Measurements from ENCODE around the gene NDUFS6.

The NDUFS6 gene

DNA sequence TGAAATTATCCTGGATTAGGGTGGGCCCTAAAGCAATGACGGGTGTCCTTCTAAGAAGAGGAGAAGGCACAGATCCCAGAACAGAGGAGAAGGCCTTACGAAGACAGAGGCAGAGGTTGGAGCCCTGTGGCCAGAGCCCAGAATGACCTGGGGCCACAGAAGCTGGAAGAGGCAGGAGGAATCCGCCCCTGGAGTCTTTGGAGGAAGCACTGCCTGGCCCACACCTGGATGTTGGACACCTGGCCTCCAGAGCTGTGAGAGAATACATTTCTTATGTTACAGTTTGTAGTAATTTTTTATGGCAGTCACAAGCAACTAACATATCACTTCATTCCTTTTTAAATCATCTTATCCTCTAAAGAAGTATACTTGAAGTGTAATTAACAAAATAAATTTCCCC lies 10.0 kb upstream of the NDUFS6 start:
- Histone ChIP-seq H3K4me1 (ENCODE audit: control insufficient read depth, insufficient read depth, low read length) (no peaks in the 10 kb centered on the region), H3K27ac (ENCODE audit: insufficient read depth, low read depth, low read length, poor library complexity, severe bottlenecking) (no peak overlapping the region), H3K36me3 (ENCODE audit: control insufficient read depth, insufficient read depth, low read length) (no peaks in the 10 kb centered on the region), H3K9me3 (ENCODE audit: control insufficient read depth, low read length) (no peaks in the 10 kb centered on the region), H3K4me3 (ENCODE audit: insufficient read depth, low read depth, low read length) (no peak overlapping the region), H3K27me3 (ENCODE audit: control insufficient read depth, insufficient read depth, low read length, poor library complexity, severe bottlenecking) (no peaks in the 10 kb centered on the region)
- 84 to 88% methylated on average over 3 of the region's 3 CpGs for WGBS, 2 experiments

DNA sequence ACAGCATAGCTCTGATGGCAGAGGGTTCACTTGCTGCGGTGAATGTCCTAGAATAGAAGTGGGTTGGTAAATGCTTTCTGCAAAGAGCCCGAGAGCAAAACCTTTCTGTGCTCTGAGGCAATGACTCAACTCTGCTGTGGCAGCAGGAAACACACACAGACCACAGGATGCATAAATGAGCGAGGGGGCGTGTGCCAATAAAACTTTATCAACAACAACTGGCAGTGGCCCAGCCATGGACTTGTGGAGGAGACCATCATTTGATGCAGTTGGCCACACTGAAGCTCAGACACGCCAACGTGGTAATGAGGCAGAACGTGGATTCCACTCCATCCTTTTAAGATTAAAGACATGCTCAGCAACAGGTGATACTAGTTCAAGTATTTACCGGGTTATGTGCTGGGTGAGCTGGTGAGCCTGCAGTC lies 8.4 kb upstream of the NDUFS6 start:
- Histone ChIP-seq H3K4me3 (ENCODE audit: insufficient read depth, low read depth, low read length) (no peak overlapping the region), H3K9me3 (ENCODE audit: control insufficient read depth, low read length) (no peaks in the 10 kb centered on the region), H3K4me1 (ENCODE audit: control insufficient read depth, insufficient read depth, low read length) (no peaks in the 10 kb centered on the region), H3K27me3 (ENCODE audit: control insufficient read depth, insufficient read depth, low read length, poor library complexity, severe bottlenecking) (no peaks in the 10 kb centered on the region), H3K36me3 (ENCODE audit: control insufficient read depth, insufficient read depth, low read length) (peaks cover 14% of the 10 kb centered on the region), H3K27ac (ENCODE audit: insufficient read depth, low read depth, low read length, poor library complexity, severe bottlenecking) (no peak overlapping the region)
- WGBS, 2 experiments, result 88 to 91% methylated on average over 8 of the region's 8 CpGs

DNA sequence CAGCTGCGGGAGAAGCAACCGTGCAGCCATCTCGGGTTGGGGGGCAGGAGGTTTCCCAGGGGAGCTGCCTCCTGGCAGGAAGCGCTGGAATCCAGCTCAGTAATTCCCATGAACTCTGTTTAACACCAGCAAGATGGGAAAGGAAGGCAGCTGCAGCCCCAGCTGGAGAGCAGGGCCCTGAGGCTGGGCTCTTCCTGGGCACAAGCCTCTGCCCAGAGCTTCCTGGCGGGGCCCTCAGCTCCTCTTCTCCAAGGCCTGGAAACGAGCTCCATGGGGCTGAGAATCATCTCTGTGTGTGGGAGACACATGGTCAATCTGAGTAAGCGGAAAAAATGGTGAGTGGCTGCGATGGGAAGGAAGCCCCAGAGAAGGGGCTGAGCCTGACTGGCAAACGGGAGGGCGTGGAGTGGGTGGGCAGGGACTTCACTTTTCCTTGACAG lies 7.9 kb upstream of the NDUFS6 start:
- no peak overlapping the region for H3K4me3 ChIP-seq (ENCODE audit: insufficient read depth, low read depth, low read length)

DNA sequence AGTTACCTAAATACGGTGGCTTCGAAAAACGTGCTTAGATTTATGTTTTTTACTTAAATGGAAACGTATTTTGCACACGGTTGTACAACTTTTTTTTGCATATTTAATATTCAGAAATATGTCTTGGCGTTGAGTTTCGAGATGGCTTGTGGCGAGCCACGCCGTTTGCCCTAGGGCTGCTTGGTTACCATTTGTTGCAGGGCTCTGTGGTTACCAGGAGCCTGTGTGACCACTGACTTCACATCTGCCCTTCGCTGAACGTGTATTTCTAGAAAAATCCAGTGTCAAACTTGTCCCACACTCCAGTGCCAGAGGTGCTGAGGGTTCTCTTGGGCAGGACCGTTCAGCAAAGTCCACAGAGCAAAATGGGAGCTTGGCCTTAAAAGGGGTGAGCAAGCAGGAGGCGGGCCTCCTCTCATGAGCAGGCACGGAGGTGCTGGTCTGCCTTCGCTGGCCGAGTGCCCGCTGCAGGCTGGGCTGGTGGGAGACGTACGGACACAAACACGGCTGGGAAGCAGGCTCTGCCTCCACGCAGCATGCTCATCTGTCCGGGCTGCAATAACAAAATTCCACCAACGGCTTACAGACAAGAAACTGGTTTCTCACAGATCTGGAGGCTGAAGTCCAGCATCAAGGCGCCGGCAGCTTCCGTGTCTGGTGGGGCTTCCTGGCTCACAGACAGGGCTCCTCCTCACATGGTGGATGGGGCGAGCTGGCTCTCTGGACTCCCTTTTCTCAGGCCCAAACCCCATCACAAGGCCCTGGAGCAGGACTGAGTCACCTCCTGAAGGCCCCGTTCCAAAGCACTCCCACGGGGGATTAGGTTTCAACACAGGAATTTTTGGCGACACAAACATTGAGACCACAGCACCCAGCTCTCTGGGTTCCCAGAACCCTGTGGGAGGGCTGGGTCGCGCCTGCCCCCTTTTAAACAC lies 7.0 kb upstream of the NDUFS6 start:
- no peak overlapping the region for H3K27ac ChIP-seq (ENCODE audit: insufficient read depth, low read depth, low read length, poor library complexity, severe bottlenecking)
- H3K9me3 ChIP-seq (ENCODE audit: control insufficient read depth, low read length), result no peaks in the 10 kb centered on the region
- no peak overlapping the region for H3K4me3 ChIP-seq (ENCODE audit: insufficient read depth, low read depth, low read length)
- H3K27me3 ChIP-seq (ENCODE audit: control insufficient read depth, insufficient read depth, low read length, poor library complexity, severe bottlenecking), result no peaks in the 10 kb centered on the region
- 94% methylated on average over 33 of the region's 33 CpGs for WGBS, 2 experiments
- H3K36me3 ChIP-seq (ENCODE audit: control insufficient read depth, insufficient read depth, low read length), result peaks cover 19% of the 10 kb centered on the region
- peaks cover 6% of the 10 kb centered on the region for H3K4me1 ChIP-seq (ENCODE audit: control insufficient read depth, insufficient read depth, low read length)

More for the DNA sequence above, 7.9 kb upstream of the NDUFS6 start:
- Histone ChIP-seq H3K27ac (ENCODE audit: insufficient read depth, low read depth, low read length, poor library complexity, severe bottlenecking) (no peak overlapping the region), H3K27me3 (ENCODE audit: control insufficient read depth, insufficient read depth, low read length, poor library complexity, severe bottlenecking) (no peaks in the 10 kb centered on the region), H3K36me3 (ENCODE audit: control insufficient read depth, insufficient read depth, low read length) (peaks cover 19% of the 10 kb centered on the region), H3K9me3 (ENCODE audit: control insufficient read depth, low read length) (no peaks in the 10 kb centered on the region), H3K4me1 (ENCODE audit: control insufficient read depth, insufficient read depth, low read length) (no peaks in the 10 kb centered on the region)
- WGBS, 2 experiments, result 89 to 93% methylated on average over 10 of the region's 10 CpGs

DNA sequence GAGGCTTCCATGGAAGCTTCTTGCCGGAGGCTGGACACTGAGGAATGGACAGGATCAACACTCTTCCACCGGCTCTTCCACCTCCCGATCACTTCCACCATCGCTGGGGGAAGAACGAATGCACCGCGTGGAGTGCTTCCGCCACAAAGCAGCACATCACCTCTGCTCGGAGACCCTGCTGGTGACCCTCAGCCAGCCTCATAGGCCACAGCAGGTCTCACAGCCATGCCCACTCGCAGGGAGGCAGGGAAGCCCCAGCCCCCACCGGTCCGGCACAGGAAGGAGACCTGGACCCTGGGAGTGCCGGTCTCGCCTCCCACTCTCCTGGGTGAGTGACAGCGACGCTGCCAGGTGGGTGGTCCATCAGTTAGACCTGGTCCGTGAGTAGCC lies 6.3 kb upstream of the NDUFS6 start:
- Histone ChIP-seq H3K9me3 (ENCODE audit: control insufficient read depth, low read length) (no peaks in the 10 kb centered on the region), H3K4me1 (ENCODE audit: control insufficient read depth, insufficient read depth, low read length) (peaks cover 6% of the 10 kb centered on the region), H3K27me3 (ENCODE audit: control insufficient read depth, insufficient read depth, low read length, poor library complexity, severe bottlenecking) (no peaks in the 10 kb centered on the region), H3K27ac (ENCODE audit: insufficient read depth, low read depth, low read length, poor library complexity, severe bottlenecking) (no peak overlapping the region), H3K4me3 (ENCODE audit: insufficient read depth, low read depth, low read length) (no peak overlapping the region), H3K36me3 (ENCODE audit: control insufficient read depth, insufficient read depth, low read length) (peaks cover 19% of the 10 kb centered on the region)
- 91 to 92% methylated on average over 17 of the region's 17 CpGs for WGBS, 2 experiments

DNA sequence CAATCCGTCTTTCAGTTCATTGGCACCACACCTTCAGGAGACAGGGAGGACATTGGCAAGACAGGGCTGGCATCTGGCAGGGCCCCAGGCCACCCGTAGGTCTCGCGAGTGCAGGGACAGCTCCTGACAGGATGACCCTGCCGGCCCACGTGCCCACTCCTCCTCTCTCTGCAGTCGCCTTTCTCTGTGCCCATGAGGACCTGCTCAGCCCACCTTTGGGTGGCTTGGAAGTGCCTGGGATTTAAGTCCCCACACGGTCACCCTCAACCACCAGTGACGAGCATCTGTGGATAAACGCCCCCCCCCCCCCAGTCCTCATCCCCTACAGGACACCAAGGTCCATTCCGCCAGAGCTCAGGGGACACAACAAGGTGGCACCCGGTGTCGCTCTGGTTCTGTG lies 5.7 kb upstream of the NDUFS6 start:
- H3K9me3 ChIP-seq (ENCODE audit: control insufficient read depth, low read length), result no peaks in the 10 kb centered on the region
- peaks cover 6% of the 10 kb centered on the region for H3K4me1 ChIP-seq (ENCODE audit: control insufficient read depth, insufficient read depth, low read length)
- 73 to 75% methylated on average over 13 of the region's 13 CpGs for WGBS, 2 experiments
- no peak overlapping the region for H3K27ac ChIP-seq (ENCODE audit: insufficient read depth, low read depth, low read length, poor library complexity, severe bottlenecking)
- no peaks in the 10 kb centered on the region for H3K27me3 ChIP-seq (ENCODE audit: control insufficient read depth, insufficient read depth, low read length, poor library complexity, severe bottlenecking)
- H3K36me3 ChIP-seq (ENCODE audit: control insufficient read depth, insufficient read depth, low read length), result peaks cover 19% of the 10 kb centered on the region
- no peak overlapping the region for H3K4me3 ChIP-seq (ENCODE audit: insufficient read depth, low read depth, low read length)

DNA sequence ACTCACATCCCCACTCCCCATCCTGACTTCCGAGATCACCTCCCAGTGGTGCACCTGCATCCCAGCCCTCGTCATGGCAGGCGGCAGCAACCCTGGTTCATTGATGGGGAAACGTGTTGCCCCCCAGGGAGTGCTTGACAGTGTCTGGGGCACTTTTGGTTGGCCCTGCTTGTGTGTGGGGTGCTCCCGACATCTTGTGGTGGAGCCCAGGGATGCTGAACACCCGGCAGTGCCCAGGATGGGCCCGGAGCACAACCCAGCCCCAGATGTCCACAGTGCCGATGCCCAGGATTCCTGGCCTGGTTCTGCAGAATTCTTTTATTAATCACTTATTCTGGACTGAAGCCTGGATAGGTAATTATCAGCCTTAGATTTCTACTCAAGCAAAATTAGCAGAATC lies 5.3 kb upstream of the NDUFS6 start:
- Histone ChIP-seq H3K27me3 (ENCODE audit: control insufficient read depth, insufficient read depth, low read length, poor library complexity, severe bottlenecking) (no peaks in the 10 kb centered on the region), H3K4me1 (ENCODE audit: control insufficient read depth, insufficient read depth, low read length) (peaks cover 6% of the 10 kb centered on the region), H3K9me3 (ENCODE audit: control insufficient read depth, low read length) (no peaks in the 10 kb centered on the region), H3K36me3 (ENCODE audit: control insufficient read depth, insufficient read depth, low read length) (peaks cover 19% of the 10 kb centered on the region), H3K27ac (ENCODE audit: insufficient read depth, low read depth, low read length, poor library complexity, severe bottlenecking) (no peak overlapping the region), H3K4me3 (ENCODE audit: insufficient read depth, low read depth, low read length) (no peak overlapping the region)
- WGBS, 2 experiments, result 88 to 93% methylated on average over 8 of the region's 8 CpGs

DNA sequence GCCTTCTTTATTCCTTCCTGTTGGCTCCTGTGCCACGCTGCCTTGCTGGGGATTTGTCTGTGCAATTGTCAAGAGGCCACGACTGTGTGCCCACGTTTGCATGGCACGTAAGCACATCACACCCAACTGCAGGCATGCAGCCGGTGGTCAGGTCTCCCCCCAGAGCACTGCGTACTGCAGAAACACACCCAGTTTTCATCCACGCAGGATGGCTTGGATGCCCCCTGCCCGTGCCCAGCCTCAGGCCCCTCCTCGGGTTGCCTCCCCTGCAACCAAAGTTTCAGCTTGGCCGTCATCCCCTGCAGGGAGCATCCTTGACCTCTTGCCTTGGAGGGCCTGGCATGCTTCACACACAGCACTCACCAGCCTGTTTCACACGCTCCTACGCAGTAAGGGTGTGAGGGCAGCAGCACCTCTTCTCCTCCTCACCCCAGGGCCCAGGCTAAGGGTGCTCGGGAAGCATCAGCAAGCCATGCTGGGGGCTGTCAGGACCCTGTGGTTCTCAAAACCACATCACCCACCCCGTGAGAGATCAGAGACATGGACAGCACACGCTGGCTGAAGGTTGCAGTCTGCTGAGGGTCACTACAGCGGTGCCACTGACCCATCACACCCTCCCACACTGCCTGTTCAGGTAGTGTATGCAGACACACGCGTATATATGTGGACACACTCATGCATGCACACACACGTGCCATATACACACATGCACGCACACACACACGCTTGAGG lies 4.7 kb upstream of the NDUFS6 start:
- Histone ChIP-seq H3K27me3 (ENCODE audit: control insufficient read depth, insufficient read depth, low read length, poor library complexity, severe bottlenecking) (no peaks in the 10 kb centered on the region), H3K27ac (ENCODE audit: insufficient read depth, low read depth, low read length, poor library complexity, severe bottlenecking) (no peak overlapping the region), H3K4me3 (ENCODE audit: insufficient read depth, low read depth, low read length) (no peak overlapping the region), H3K9me3 (ENCODE audit: control insufficient read depth, low read length) (no peaks in the 10 kb centered on the region), H3K4me1 (ENCODE audit: control insufficient read depth, insufficient read depth, low read length) (peaks cover 6% of the 10 kb centered on the region), H3K36me3 (ENCODE audit: control insufficient read depth, insufficient read depth, low read length) (peaks cover 19% of the 10 kb centered on the region)
- WGBS, 2 experiments, result 86% methylated on average over 21 of the region's 21 CpGs

DNA sequence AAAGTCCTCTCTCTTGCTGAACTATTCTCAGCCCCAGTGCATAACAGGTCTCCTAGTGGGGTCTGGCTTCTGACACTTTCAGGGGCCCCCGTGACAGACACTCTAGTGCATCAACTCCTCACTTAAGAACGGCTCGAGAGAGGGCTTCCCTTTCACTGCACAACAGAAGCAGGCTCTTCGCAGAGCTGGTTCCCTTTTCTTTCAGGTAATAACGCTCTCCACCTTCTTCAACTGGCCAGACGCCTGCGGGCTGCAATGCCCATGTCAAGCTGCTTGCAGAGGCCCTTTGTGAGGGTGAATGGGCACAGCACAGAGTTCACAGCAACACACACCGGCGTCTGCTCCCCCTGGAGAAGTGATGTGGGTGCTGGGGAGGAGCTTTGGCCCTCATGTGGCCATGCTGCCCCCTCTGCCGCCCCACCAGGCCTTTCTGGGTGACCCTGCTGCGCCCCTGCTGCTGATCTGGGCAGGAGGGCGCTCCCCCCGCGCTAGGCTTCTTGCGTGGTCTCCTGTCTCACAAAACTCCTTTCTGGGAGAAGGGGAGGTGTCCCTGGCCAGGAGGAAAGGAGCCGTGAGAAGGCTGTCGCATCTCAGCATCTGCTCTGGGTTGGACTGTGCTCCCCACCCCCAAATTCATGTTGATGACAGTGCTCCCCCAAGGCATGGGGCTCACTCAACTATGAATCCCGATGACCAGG lies 4.0 kb upstream of the NDUFS6 start:
- H3K27me3 ChIP-seq (ENCODE audit: control insufficient read depth, insufficient read depth, low read length, poor library complexity, severe bottlenecking), result no peaks in the 10 kb centered on the region
- H3K36me3 ChIP-seq (ENCODE audit: control insufficient read depth, insufficient read depth, low read length), result peaks cover 19% of the 10 kb centered on the region
- no peak overlapping the region for H3K4me3 ChIP-seq (ENCODE audit: insufficient read depth, low read depth, low read length)
- H3K9me3 ChIP-seq (ENCODE audit: control insufficient read depth, low read length), result no peaks in the 10 kb centered on the region
- 96% methylated on average over 18 of the region's 18 CpGs for WGBS, 2 experiments
- H3K4me1 ChIP-seq (ENCODE audit: control insufficient read depth, insufficient read depth, low read length), result peaks cover 6% of the 10 kb centered on the region
- H3K27ac ChIP-seq (ENCODE audit: insufficient read depth, low read depth, low read length, poor library complexity, severe bottlenecking), result no peak overlapping the region

DNA sequence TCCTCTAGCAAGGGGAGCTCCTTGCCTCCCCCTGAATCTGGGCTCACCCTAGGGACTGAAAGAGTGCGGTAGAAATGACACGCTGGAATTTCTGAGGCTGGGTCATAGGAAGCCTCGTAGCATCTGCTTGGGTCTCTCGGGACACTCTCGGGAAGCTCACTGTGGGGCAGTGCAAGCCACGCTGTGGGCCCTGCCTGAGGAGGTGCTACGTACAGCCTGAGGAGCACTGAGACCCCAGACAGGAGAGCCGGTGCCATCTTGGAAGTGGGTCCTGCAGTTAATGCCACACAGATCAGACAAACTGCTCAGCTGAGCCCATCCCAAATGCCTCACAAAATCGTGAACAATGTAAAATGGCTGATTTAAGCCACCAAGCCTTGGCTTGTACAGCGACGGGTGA lies 3.4 kb upstream of the NDUFS6 start:
- Histone ChIP-seq H3K27ac (ENCODE audit: insufficient read depth, low read depth, low read length, poor library complexity, severe bottlenecking) (no peak overlapping the region), H3K36me3 (ENCODE audit: control insufficient read depth, insufficient read depth, low read length) (peaks cover 19% of the 10 kb centered on the region)
- WGBS, 2 experiments, result 94% methylated on average over 11 of the region's 11 CpGs

More for the DNA sequence above, 3.4 kb upstream of the NDUFS6 start:
- Histone ChIP-seq H3K4me3 (ENCODE audit: insufficient read depth, low read depth, low read length) (no peak overlapping the region), H3K9me3 (ENCODE audit: control insufficient read depth, low read length) (no peaks in the 10 kb centered on the region), H3K4me1 (ENCODE audit: control insufficient read depth, insufficient read depth, low read length) (peaks cover 9% of the 10 kb centered on the region), H3K27me3 (ENCODE audit: control insufficient read depth, insufficient read depth, low read length, poor library complexity, severe bottlenecking) (no peaks in the 10 kb centered on the region)
